Measurements from ENCODE around the gene TRIM10. TPM values are rescaled to one million over a fixed set of nuclear protein-coding genes. Genes with fewer than 3 reads are reported as not detected.

Gene TRIM10
- total and polyA plus RNA-seq, 4 donors: 0.29 to 128 (median 0.73) TPM

DNA sequence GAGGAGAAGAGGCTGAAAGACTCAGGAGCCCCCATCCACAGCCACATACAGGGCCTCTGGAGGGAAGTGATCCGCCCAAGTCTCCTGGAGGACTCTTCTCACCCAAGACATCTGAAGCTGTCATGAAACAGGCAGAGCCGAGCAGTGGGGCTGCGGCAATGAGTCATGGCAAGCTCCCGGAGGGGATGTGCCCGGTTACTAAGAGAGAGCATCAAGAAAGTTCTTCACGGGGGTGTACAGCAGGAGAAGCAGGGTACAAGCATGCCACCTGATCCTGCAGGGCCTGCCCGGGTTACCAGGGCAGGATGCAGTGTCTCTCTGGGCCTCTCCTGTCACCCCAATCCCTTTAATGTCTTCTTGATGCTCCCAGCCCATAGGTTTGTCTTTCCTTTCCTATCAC lies 31.1 kb upstream of the TRIM10 start (continued):
- TF ChIP-seq, protein P1, sequence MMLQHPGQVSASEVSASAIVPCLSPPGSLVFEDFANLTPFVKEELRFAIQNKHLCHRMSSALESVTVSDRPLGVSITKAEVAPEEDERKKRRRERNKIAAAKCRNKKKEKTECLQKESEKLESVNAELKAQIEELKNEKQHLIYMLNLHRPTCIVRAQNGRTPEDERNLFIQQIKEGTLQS (IDR thresholded peaks at IDR 0.05): no peak
- no peak for TF ChIP-seq SP1 (IDR thresholded peaks at IDR 0.05)

- Histone ChIP-seq H3K27me3 (ENCODE audit: control insufficient read depth in 4 of 4, insufficient read depth in 4 of 4, low read length in 3 of 4) (no peaks in the 10 kb centered on the region), H3K36me3 (ENCODE audit: control insufficient read depth in 4 of 4, insufficient read depth in 3 of 4, low read depth in 1 of 4, low read length in 3 of 4) (peaks cover 18 to 65% (median 57%) of the 10 kb centered on the region in 4 donors), H3K9ac (ENCODE audit: low read depth in 1 of 2, low read length in 2 of 2) (no peak overlapping the region), H3K4me1 (ENCODE audit: control insufficient read depth in 4 of 4, insufficient read depth in 4 of 4, low read length in 3 of 4) (no peaks in the 10 kb centered on the region), H3K4me3 (ENCODE audit: low read depth in 1 of 3, low read length in 3 of 3) (no peak overlapping the region), H3K27ac (ENCODE audit: low read depth in 1 of 2, low read length in 2 of 2) (no peak overlapping the region), H3K9me3 (ENCODE audit: control insufficient read depth in 4 of 4, low read length in 3 of 4) (no peaks in the 10 kb centered on the region)
- DNase-seq (ENCODE audit: low spot score): no peak
- TF ChIP-seq GABPA (IDR thresholded peaks at IDR 0.05 in 1 of 2, conservative IDR thresholded peaks at IDR 0.05 in 1 of 2): no peak
- TF ChIP-seq HNF4A (conservative IDR thresholded peaks at IDR 0.05): no peak
- TF ChIP-seq NR2F2 (IDR thresholded peaks at IDR 0.05): no peak
- TF ChIP-seq RXRA (IDR thresholded peaks at IDR 0.05): no peak
- no peak for TF ChIP-seq FOXA1 (IDR thresholded peaks at IDR 0.05)
- TF ChIP-seq, protein P2, sequence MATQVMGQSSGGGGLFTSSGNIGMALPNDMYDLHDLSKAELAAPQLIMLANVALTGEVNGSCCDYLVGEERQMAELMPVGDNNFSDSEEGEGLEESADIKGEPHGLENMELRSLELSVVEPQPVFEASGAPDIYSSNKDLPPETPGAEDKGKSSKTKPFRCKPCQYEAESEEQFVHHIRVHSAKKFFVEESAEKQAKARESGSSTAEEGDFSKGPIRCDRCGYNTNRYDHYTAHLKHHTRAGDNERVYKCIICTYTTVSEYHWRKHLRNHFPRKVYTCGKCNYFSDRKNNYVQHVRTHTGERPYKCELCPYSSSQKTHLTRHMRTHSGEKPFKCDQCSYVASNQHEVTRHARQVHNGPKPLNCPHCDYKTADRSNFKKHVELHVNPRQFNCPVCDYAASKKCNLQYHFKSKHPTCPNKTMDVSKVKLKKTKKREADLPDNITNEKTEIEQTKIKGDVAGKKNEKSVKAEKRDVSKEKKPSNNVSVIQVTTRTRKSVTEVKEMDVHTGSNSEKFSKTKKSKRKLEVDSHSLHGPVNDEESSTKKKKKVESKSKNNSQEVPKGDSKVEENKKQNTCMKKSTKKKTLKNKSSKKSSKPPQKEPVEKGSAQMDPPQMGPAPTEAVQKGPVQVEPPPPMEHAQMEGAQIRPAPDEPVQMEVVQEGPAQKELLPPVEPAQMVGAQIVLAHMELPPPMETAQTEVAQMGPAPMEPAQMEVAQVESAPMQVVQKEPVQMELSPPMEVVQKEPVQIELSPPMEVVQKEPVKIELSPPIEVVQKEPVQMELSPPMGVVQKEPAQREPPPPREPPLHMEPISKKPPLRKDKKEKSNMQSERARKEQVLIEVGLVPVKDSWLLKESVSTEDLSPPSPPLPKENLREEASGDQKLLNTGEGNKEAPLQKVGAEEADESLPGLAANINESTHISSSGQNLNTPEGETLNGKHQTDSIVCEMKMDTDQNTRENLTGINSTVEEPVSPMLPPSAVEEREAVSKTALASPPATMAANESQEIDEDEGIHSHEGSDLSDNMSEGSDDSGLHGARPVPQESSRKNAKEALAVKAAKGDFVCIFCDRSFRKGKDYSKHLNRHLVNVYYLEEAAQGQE (IDR thresholded peaks at IDR 0.05): no peak
- TF ChIP-seq, protein P1 (IDR thresholded peaks at IDR 0.05): no peak
- no peak for TF ChIP-seq FOXA2 (IDR thresholded peaks at IDR 0.05)
- no peak for TF ChIP-seq TAF1 (conservative IDR thresholded peaks at IDR 0.05)
- no peak for TF ChIP-seq SP1 (IDR thresholded peaks at IDR 0.05)
- TF ChIP-seq, protein P3, sequence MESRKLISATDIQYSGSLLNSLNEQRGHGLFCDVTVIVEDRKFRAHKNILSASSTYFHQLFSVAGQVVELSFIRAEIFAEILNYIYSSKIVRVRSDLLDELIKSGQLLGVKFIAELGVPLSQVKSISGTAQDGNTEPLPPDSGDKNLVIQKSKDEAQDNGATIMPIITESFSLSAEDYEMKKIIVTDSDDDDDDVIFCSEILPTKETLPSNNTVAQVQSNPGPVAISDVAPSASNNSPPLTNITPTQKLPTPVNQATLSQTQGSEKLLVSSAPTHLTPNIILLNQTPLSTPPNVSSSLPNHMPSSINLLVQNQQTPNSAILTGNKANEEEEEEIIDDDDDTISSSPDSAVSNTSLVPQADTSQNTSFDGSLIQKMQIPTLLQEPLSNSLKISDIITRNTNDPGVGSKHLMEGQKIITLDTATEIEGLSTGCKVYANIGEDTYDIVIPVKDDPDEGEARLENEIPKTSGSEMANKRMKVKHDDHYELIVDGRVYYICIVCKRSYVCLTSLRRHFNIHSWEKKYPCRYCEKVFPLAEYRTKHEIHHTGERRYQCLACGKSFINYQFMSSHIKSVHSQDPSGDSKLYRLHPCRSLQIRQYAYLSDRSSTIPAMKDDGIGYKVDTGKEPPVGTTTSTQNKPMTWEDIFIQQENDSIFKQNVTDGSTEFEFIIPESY (IDR thresholded peaks at IDR 0.05): no peak
- TF ChIP-seq YY1 (IDR thresholded peaks at IDR 0.05): no peak
- no peak for TF ChIP-seq EGR1 (IDR thresholded peaks at IDR 0.05; ENCODE audit: low read depth in 2 of 2)
- no peak for TF ChIP-seq MAX (IDR thresholded peaks at IDR 0.05)
- no peak for TF ChIP-seq HNF4G (IDR thresholded peaks at IDR 0.05)
- TF ChIP-seq CTCF (IDR thresholded peaks at IDR 0.05; ENCODE audit: low read depth, low read length, missing input control): no peak
- WGBS: 98% methylated on average over 5 of the region's 5 CpGs
Observed at GRCh38 chr6:30188541-30188940, 27.5 kb upstream of the TRIM10 start.

Measured in liver (tissue), 9 donors.